Heart left ventricle (tissue), 16 donors: ENCODE results near the gene DIP2C. TPM values are rescaled to one million over a fixed set of nuclear protein-coding genes. Genes with fewer than 3 reads are reported as not detected.

Experiments used
- ATAC-seq, 4 donors: fragments of 200-7000 bp; cut with Tn5 transposase; one replicate each; pipeline ENCODE4 v1.9.1; 2020 to 2022; ENCODE audit warnings: moderate library complexity in 4 of 4, mild to moderate bottlenecking in 3 of 4, moderate number of reproducible peaks in 1 of 4
- DNase-seq, 5 donors: peaks; one replicate each; pipeline ENCODE4 v3.0.0-alpha.2; 2020
- H3K27ac ChIP-seq, 12 donors: fragments of 200-600 bp; sonication (generic) in 4 of 12; one replicate each; pipeline versions ENCODE4 v1.5.0 to v1.8.0; 2016 to 2022; ENCODE audit warnings: mild to moderate bottlenecking in 2 of 12
- H3K27me3 ChIP-seq, 9 donors: fragments of 200-600 bp; sonication (generic) in 2 of 9; one replicate each; pipeline versions ENCODE4 v1.5.1 to v1.8.0; 2016 to 2022; ENCODE audit warnings: mild to moderate bottlenecking in 3 of 9
- H3K36me3 ChIP-seq, 9 donors: fragments of 200-600 bp; sonication (generic) in 2 of 9; one replicate each; pipeline versions ENCODE4 v1.5.0 to v1.8.0; 2018 to 2022; ENCODE audit warnings: mild to moderate bottlenecking in 2 of 9
- H3K4me1 ChIP-seq, 12 donors: fragments of 200-600 bp; sonication (generic) in 4 of 12; one replicate each; pipeline versions ENCODE4 v1.5.0 to v1.8.0; 2016 to 2022; ENCODE audit warnings: mild to moderate bottlenecking in 3 of 12
- H3K4me3 ChIP-seq, 12 donors: fragments of 200-600 bp; sonication (generic) in 4 of 12; one replicate each; pipeline versions ENCODE4 v1.5.0 to v1.8.0; 2017 to 2022; ENCODE audit warnings: mild to moderate bottlenecking in 9 of 12, moderate library complexity in 4 of 12
- H3K9me3 ChIP-seq, 12 donors: fragments of 200-600 bp; sonication (generic) in 4 of 12; one replicate each; pipeline versions ENCODE4 v1.5.0 to v1.8.0; 2016 to 2022; ENCODE audit warnings: mild to moderate bottlenecking in 1 of 12
- CTCF ChIP-seq, 12 donors: fragments of 200-600 bp; sonication (generic) in 4 of 12; IDR thresholded peaks; one replicate each; pipeline versions ENCODE4 v1.5.0 to v1.8.0; 2018 to 2022; ENCODE audit warnings: antibody characterized with exemption in 12 of 12, mild to moderate bottlenecking in 5 of 12
- POLR2A ChIP-seq, 2 donors: fragments of 450-650 bp; IDR thresholded peaks; one replicate each; pipeline ENCODE4 v1.6.1; 2017; ENCODE audit warnings: antibody characterized with exemption in 2 of 2, mild to moderate bottlenecking in 2 of 2, moderate library complexity in 2 of 2
- WGBS, 4 donors: extraction: QIAGEN DNeasy Blood & Tissue Kit in 2 of 4; methylation state at CpG; one replicate each; pipeline versions ENCODE4 v1.1.5 to v1.1.7; 2013 to 2018; 5-methylcytosine and 5-hydroxymethylcytosine counted together
- intact Hi-C, 10 donors: fragments of 100-400 bp; cut with DNase I; formaldehyde crosslinking; loops; one replicate each; pipeline versions ENCODE4 v1.11.1 to v1.14.2; 2022
- polyA plus RNA-seq, 2 donors: library from polyadenylated mRNA; stranded (reverse); fragments of 200-250 nt; gene quantifications; one replicate each; pipeline ENCODE4 v1.2.3, GENCODE V29; 2013
- total RNA-seq, 9 donors: library from RNA; depleted of rRNA in 2 of 9; stranded (reverse); fragments of >200 nt in 2 of 9; fragmentation: NEBNext Ultra II Directional in 3 of 9; extraction: Animal tissue kit (Norgen Biotek cat#: 25700) in 3 of 9; gene quantifications; one replicate each; pipeline versions ENCODE4 v1.1.0 to v1.2.4, GENCODE V29; 2016 to 2023
- donor health status: ischemic (EF 13 %, LVEDD 7.1; RV severe dilation, severe dysfunction).
- donor health status: healthy with polysubstance abuse.
- donor health status: DM: no; HTN: yes; CAD: no.
- donor health status: DM: no; HTN: no; CAD: no.
- donor health status: ischemic (EF 25% LVEDD 6.9; RV normal size, moderate dysfunction).
- donor health status: ischemic (EF 25% LVEDD 5.7; RV mildly dilated, moderate dysfunction).
- donor health status: healthy.
- donor health status: DM: yes; HTN: yes; CAD: no.
- donor health status: ischemic (EF 35%, LVEDD 5.7; RV mildly dilated, moderate dysfunction).
- donor health status: nonischemic (EF 11% LVEDD 7.7; RV severe dilation, severe dysfunction).
- donor health status: DM: yes; HTN: yes; CAD: no.
- donor health status: PGD.
- donor health status: ischemic (EF 29% LVEDD 5.4; RV normal size, mild dysfunction).
- donor health status: nonischemic (EF 23%, LVEDD 6.1; RV moderate dilation, normal function).

The DIP2C gene
- total and polyA plus RNA-seq, 11 donors, result 7.4 to 43.1 (median 28.5) TPM

GRCh38 chr10:601660-601963, 87.9 kb downstream of the DIP2C start:
- Histone ChIP-seq H3K27ac (peak overlapping the region in 1 of 12 donors; percentile 35), H3K4me3 (no peak overlapping the region), H3K9me3 (no peaks in the 10 kb centered on the region), H3K27me3 (no peaks in the 10 kb centered on the region), H3K4me1 (peaks cover 4 to 67% (median 20%) of the 10 kb centered on the region in 12 donors), H3K36me3 (no peaks in the 10 kb centered on the region)
- WGBS, 4 donors, result 38 to 74% (median 61%) methylated on average over 10 to 12 of the region's 12 CpGs
- intact Hi-C loops, result no loop called here
- no peak for DNase-seq
- ATAC-seq, result no peak
- no peak for TF ChIP-seq POLR2A (IDR thresholded peaks at IDR 0.05)
- no peak for TF ChIP-seq CTCF (IDR thresholded peaks at IDR 0.05)

- no peaks in the 10 kb centered on the region for H3K9me3 ChIP-seq
- intact Hi-C loops, result no loop called here
- 64 to 72% (median 69%) methylated on average over 10 to 11 of the region's 11 CpGs for WGBS, 4 donors
- no peak for ATAC-seq
- no peak overlapping the region for H3K4me3 ChIP-seq
- H3K27me3 ChIP-seq, result no peaks in the 10 kb centered on the region
- H3K4me1 ChIP-seq, result peaks cover 4 to 65% (median 20%) of the 10 kb centered on the region in 12 donors
- TF ChIP-seq CTCF (IDR thresholded peaks at IDR 0.05), result no peak
- TF ChIP-seq POLR2A (IDR thresholded peaks at IDR 0.05), result no peak
- DNase-seq, result no peak
- H3K36me3 ChIP-seq, result no peaks in the 10 kb centered on the region
- H3K27ac ChIP-seq, result peak overlapping the region in 1 of 12 donors; percentile 35
Measured at GRCh38 chr10:600876-601659, 88.4 kb downstream of the DIP2C start.

GRCh38 chr10:600234-600633, 89.2 kb downstream of the DIP2C start:
- intact Hi-C loops, result no loop called here
- peak overlapping the region in 1 of 12 donors; percentile 23 for H3K27ac ChIP-seq
- H3K4me1 ChIP-seq, result peaks cover 4 to 58% (median 20%) of the 10 kb centered on the region in 12 donors

GRCh38 chr10:599767-600166, 89.7 kb downstream of the DIP2C start:
- Histone ChIP-seq H3K36me3 (no peaks in the 10 kb centered on the region), H3K27ac (peak overlapping the region in 1 of 12 donors; percentile 23), H3K4me3 (no peak overlapping the region), H3K27me3 (no peaks in the 10 kb centered on the region), H3K4me1 (peaks cover 4 to 58% (median 20%) of the 10 kb centered on the region in 12 donors), H3K9me3 (no peaks in the 10 kb centered on the region)
- WGBS, 4 donors, result 92 to 98% (median 95%) methylated on average over 7 to 9 of the region's 9 CpGs
- intact Hi-C loops, result no loop called here
- no peak for ATAC-seq
- TF ChIP-seq CTCF (IDR thresholded peaks at IDR 0.05) (no peak), POLR2A (IDR thresholded peaks at IDR 0.05) (no peak)
- no peak for DNase-seq

More at GRCh38 chr10:600234-600633, 89.2 kb downstream of the DIP2C start:
- DNase-seq, result no peak
- H3K36me3 ChIP-seq, result no peaks in the 10 kb centered on the region
- 87 to 94% (median 89%) methylated on average over 15 of the region's 15 CpGs for WGBS, 4 donors
- H3K27me3 ChIP-seq, result no peaks in the 10 kb centered on the region
- no peak overlapping the region for H3K4me3 ChIP-seq
- H3K9me3 ChIP-seq, result no peaks in the 10 kb centered on the region
- ATAC-seq, result peak in 1 of 4 donors; percentile 62
- no peak for TF ChIP-seq POLR2A (IDR thresholded peaks at IDR 0.05)
- no peak for TF ChIP-seq CTCF (IDR thresholded peaks at IDR 0.05)
